GM23338 (cell line): ENCODE results near the gene ZBTB20. TPM values are rescaled to one million over a fixed set of nuclear protein-coding genes. Genes with fewer than 3 reads are reported as not detected.

Source experiments
- ATAC-seq: fragments of 200-7000 bp; cut with Tn5 transposase; 3 replicates; pipeline ENCODE4 v1.9.1; 2020
- DNase-seq: peaks from one replicate; pipeline ENCODE4 v3.0.0-alpha.2; 2015; ENCODE audit warnings: low spot score
- H2AFZ ChIP-seq: fragments of 200-600 bp; sonication (generic); 2 replicates; pipeline ENCODE4 v1.8.0; 2016; ENCODE audit warnings: antibody characterized with exemption, mild to moderate bottlenecking, moderate library complexity
- H3F3A ChIP-seq: fragments of 200-600 bp; sonication (generic); replicated peaks from 2 replicates; pipeline ENCODE4 v1.8.0; 2017; ENCODE audit warnings: antibody characterized with exemption, mixed run types, low read depth
- H3K27ac ChIP-seq: fragments of 200-600 bp; sonication (generic); 2 replicates; pipeline ENCODE4 v1.6.1; 2016; ENCODE audit warnings: low read depth
- H3K27me3 ChIP-seq: fragments of 200-600 bp; sonication (generic); 2 replicates; pipeline ENCODE4 v1.8.0; 2016; ENCODE audit warnings: mild to moderate bottlenecking, mixed run types, moderate library complexity; ENCODE audit not compliant: insufficient read depth
- H3K36me3 ChIP-seq: fragments of 200-600 bp; sonication (generic); 2 replicates; pipeline ENCODE4 v1.8.0; 2016; ENCODE audit warnings: mild to moderate bottlenecking; ENCODE audit not compliant: insufficient read depth
- H3K4me1 ChIP-seq: fragments of 200-600 bp; sonication (generic); 2 replicates; pipeline ENCODE4 v1.8.0; 2016; ENCODE audit warnings: mild to moderate bottlenecking, moderate library complexity; ENCODE audit not compliant: insufficient read depth
- H3K4me2 ChIP-seq: fragments of 200-600 bp; sonication (generic); 2 replicates; pipeline ENCODE4 v1.7.1; 2017; ENCODE audit warnings: mixed run types
- H3K4me3 ChIP-seq: fragments of 200-600 bp; sonication (generic); 2 replicates; pipeline ENCODE4 v1.6.1; 2016; ENCODE audit warnings: mixed run types
- H3K79me2 ChIP-seq: fragments of 200-600 bp; sonication (generic); replicated peaks from 2 replicates; pipeline ENCODE4 v1.8.0; 2017; ENCODE audit warnings: mild to moderate bottlenecking; ENCODE audit not compliant: insufficient read depth
- H3K9me2 ChIP-seq: fragments of 200-600 bp; sonication (generic); 2 replicates; pipeline ENCODE4 v1.8.0; 2017; ENCODE audit not compliant: insufficient read depth
- H4K20me1 ChIP-seq: fragments of 200-600 bp; sonication (generic); replicated peaks from 2 replicates; pipeline ENCODE4 v1.8.0; 2017; ENCODE audit warnings: mild to moderate bottlenecking; ENCODE audit not compliant: insufficient read depth
- H3K27ac Mint-ChIP-seq: 2 replicates; pipeline ENCODE4 v1.8.0; 2020; ENCODE audit warnings: inconsistent platforms, mild to moderate bottlenecking, moderate library complexity, mixed read lengths
- H3K27me3 Mint-ChIP-seq: 3 replicates; pipeline ENCODE4 v1.8.0; 2022; ENCODE audit warnings: low read depth, mild to moderate bottlenecking, moderate library complexity, mixed read lengths, inconsistent platforms; ENCODE audit not compliant: insufficient read depth, poor library complexity
- H3K36me3 Mint-ChIP-seq: 3 replicates; pipeline ENCODE4 v1.8.0; 2021; ENCODE audit warnings: low read depth, mild to moderate bottlenecking, inconsistent platforms, moderate library complexity, mixed read lengths
- H3K4me1 Mint-ChIP-seq: 3 replicates; pipeline ENCODE4 v1.8.0; 2020; ENCODE audit warnings: mild to moderate bottlenecking, inconsistent platforms, mixed read lengths
- H3K4me3 Mint-ChIP-seq: 3 replicates; pipeline ENCODE4 v1.8.0; 2021; ENCODE audit warnings: moderate library complexity, mild to moderate bottlenecking, inconsistent platforms, mixed read lengths
- H3K9me3 Mint-ChIP-seq: 3 replicates; pipeline ENCODE4 v1.8.0; 2020; ENCODE audit warnings: moderate library complexity, mild to moderate bottlenecking, inconsistent platforms, mixed read lengths
- CREB1 ChIP-seq: fragments of 250-450 bp; sonication (Bioruptor Pico); IDR thresholded peaks from 2 replicates; pipeline ENCODE4 v1.5.0; 2020; ENCODE audit warnings: low read depth, mild to moderate bottlenecking, moderate library complexity
- ETS1 ChIP-seq: IDR thresholded peaks from 2 replicates; pipeline ENCODE4 v1.6.1; 2016; ENCODE audit warnings: antibody characterized with exemption
- EZH2 ChIP-seq: fragments of 200-600 bp; sonication (generic); IDR thresholded peaks from one replicate; pipeline ENCODE4 v1.8.0; 2017; ENCODE audit warnings: antibody characterized with exemption, mild to moderate bottlenecking, low read depth; ENCODE audit not compliant: unreplicated experiment
- EZH2phosphoT487 ChIP-seq: fragments of 200-600 bp; sonication (generic); IDR thresholded peaks from one replicate; pipeline ENCODE4 v1.8.1; 2018; ENCODE audit warnings: antibody characterized with exemption; ENCODE audit not compliant: unreplicated experiment
- JUNB ChIP-seq: IDR thresholded peaks from one replicate; pipeline ENCODE4 v1.6.1; 2016; ENCODE audit warnings: antibody characterized with exemption; ENCODE audit not compliant: unreplicated experiment
- NANOG ChIP-seq: IDR thresholded peaks from 2 replicates; pipeline ENCODE4 v1.6.1; 2016; ENCODE audit warnings: antibody characterized with exemption, borderline replicate concordance
- POLR2AphosphoS5 ChIP-seq: IDR thresholded peaks from 2 replicates; pipeline ENCODE4 v1.6.1; 2016; ENCODE audit warnings: antibody characterized with exemption, low read depth
- REST ChIP-seq: IDR thresholded peaks from one replicate; pipeline ENCODE4 v1.6.1; 2018; ENCODE audit warnings: antibody characterized with exemption; ENCODE audit not compliant: unreplicated experiment
- STAT1 ChIP-seq: IDR thresholded peaks from one replicate; pipeline ENCODE4 v1.6.1; 2016; ENCODE audit warnings: antibody characterized with exemption; ENCODE audit not compliant: unreplicated experiment
- ZNF331 ChIP-seq: fragments of 250-450 bp; sonication (Bioruptor Pico); IDR thresholded peaks from 2 replicates; pipeline ENCODE4 v1.5.0; 2020; ENCODE audit warnings: low read depth, mild to moderate bottlenecking, moderate library complexity
- polyA plus RNA-seq: library from polyadenylated mRNA; unstranded; fragments of >200 nt; fragmentation: Nextera tagmentation; extraction: Ambion mirVana; gene quantifications from 2 replicates; pipeline ENCODE4 v1.2.1, GENCODE V29; 2016
- total RNA-seq: library from RNA; depleted of rRNA; stranded (reverse); fragments of >200 nt; shearing (Covaris generic); gene quantifications from 2 replicates; pipeline ENCODE4 v1.2.3, GENCODE V29; 2014
- TF ChIP-seq, protein P1 (sequence below): fragments of 250-450 bp; sonication (Bioruptor Pico); IDR thresholded peaks from 2 replicates; pipeline ENCODE4 v1.5.0; 2020; ENCODE audit warnings: mild to moderate bottlenecking, moderate library complexity
- TF ChIP-seq, protein P2 (sequence below), 2 experiments: fragments of 200-600 bp in 1 of 2; sonication (generic) in 1 of 2; conservative IDR thresholded peaks; 2 replicates each; pipeline versions ENCODE4 v1.5.1 to v1.6.1; 2016 to 2017; ENCODE audit warnings: antibody characterized with exemption in 2 of 2, low read depth in 2 of 2, mild to moderate bottlenecking in 2 of 2, moderate library complexity in 1 of 2

ZBTB20 gene
- total and polyA plus RNA-seq, 2 experiments from 2014 or later: 2.0 to 3.3 TPM

GRCh38 chr3:114389156-114389555 is 757.9 kb downstream of the ZBTB20 start:
- Histone ChIP-seq H3K27ac (no peak overlapping the region), H3F3A (no peaks in the 10 kb centered on the region), H3K79me2 (no peaks in the 10 kb centered on the region), H2AFZ (no peak overlapping the region), H3K36me3 (no peaks in the 10 kb centered on the region), H3K4me2 (no peak overlapping the region), H3K9me2 (no peaks in the 10 kb centered on the region), H3K4me3 (no peak overlapping the region), H3K4me1 (peaks cover 5% of the 10 kb centered on the region), H3K27me3 (no peaks in the 10 kb centered on the region), H4K20me1 (no peaks in the 10 kb centered on the region)
- H3K27ac Mint-ChIP-seq: no peak overlapping the region
- H3K4me3 Mint-ChIP-seq: no peak overlapping the region
- H3K9me3 Mint-ChIP-seq: no peaks in the 10 kb centered on the region
- ATAC-seq (no peak), DNase-seq (no peak)
- no peak for TF ChIP-seq JUNB
- no peak for TF ChIP-seq ETS1
- no peak for TF ChIP-seq REST
- no peak for TF ChIP-seq STAT1
- TF ChIP-seq, protein P1, sequence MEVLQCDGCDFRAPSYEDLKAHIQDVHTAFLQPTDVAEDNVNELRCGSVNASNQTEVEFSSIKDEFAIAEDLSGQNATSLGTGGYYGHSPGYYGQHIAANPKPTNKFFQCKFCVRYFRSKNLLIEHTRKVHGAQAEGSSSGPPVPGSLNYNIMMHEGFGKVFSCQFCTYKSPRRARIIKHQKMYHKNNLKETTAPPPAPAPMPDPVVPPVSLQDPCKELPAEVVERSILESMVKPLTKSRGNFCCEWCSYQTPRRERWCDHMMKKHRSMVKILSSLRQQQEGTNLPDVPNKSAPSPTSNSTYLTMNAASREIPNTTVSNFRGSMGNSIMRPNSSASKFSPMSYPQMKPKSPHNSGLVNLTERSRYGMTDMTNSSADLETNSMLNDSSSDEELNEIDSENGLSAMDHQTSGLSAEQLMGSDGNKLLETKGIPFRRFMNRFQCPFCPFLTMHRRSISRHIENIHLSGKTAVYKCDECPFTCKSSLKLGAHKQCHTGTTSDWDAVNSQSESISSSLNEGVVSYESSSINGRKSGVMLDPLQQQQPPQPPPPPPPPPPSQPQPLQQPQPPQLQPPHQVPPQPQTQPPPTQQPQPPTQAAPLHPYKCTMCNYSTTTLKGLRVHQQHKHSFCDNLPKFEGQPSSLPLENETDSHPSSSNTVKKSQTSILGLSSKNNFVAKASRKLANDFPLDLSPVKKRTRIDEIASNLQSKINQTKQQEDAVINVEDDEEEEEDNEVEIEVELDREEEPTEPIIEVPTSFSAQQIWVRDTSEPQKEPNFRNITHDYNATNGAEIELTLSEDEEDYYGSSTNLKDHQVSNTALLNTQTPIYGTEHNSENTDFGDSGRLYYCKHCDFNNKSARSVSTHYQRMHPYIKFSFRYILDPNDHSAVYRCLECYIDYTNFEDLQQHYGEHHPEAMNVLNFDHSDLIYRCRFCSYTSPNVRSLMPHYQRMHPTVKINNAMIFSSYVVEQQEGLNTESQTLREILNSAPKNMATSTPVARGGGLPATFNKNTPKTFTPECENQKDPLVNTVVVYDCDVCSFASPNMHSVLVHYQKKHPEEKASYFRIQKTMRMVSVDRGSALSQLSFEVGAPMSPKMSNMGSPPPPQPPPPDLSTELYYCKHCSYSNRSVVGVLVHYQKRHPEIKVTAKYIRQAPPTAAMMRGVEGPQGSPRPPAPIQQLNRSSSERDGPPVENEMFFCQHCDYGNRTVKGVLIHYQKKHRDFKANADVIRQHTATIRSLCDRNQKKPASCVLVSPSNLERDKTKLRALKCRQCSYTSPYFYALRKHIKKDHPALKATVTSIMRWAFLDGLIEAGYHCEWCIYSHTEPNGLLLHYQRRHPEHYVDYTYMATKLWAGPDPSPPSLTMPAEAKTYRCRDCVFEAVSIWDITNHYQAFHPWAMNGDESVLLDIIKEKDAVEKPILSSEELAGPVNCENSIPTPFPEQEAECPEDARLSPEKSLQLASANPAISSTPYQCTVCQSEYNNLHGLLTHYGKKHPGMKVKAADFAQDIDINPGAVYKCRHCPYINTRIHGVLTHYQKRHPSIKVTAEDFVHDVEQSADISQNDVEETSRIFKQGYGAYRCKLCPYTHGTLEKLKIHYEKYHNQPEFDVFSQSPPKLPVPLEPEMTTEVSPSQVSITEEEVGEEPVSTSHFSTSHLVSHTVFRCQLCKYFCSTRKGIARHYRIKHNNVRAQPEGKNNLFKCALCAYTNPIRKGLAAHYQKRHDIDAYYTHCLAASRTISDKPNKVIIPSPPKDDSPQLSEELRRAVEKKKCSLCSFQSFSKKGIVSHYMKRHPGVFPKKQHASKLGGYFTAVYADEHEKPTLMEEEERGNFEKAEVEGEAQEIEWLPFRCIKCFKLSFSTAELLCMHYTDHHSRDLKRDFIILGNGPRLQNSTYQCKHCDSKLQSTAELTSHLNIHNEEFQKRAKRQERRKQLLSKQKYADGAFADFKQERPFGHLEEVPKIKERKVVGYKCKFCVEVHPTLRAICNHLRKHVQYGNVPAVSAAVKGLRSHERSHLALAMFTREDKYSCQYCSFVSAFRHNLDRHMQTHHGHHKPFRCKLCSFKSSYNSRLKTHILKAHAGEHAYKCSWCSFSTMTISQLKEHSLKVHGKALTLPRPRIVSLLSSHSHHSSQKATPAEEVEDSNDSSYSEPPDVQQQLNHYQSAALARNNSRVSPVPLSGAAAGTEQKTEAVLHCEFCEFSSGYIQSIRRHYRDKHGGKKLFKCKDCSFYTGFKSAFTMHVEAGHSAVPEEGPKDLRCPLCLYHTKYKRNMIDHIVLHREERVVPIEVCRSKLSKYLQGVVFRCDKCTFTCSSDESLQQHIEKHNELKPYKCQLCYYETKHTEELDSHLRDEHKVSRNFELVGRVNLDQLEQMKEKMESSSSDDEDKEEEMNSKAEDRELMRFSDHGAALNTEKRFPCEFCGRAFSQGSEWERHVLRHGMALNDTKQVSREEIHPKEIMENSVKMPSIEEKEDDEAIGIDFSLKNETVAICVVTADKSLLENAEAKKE: no peak
- TF ChIP-seq EZH2phosphoT487: no peak
- TF ChIP-seq, protein P2, sequence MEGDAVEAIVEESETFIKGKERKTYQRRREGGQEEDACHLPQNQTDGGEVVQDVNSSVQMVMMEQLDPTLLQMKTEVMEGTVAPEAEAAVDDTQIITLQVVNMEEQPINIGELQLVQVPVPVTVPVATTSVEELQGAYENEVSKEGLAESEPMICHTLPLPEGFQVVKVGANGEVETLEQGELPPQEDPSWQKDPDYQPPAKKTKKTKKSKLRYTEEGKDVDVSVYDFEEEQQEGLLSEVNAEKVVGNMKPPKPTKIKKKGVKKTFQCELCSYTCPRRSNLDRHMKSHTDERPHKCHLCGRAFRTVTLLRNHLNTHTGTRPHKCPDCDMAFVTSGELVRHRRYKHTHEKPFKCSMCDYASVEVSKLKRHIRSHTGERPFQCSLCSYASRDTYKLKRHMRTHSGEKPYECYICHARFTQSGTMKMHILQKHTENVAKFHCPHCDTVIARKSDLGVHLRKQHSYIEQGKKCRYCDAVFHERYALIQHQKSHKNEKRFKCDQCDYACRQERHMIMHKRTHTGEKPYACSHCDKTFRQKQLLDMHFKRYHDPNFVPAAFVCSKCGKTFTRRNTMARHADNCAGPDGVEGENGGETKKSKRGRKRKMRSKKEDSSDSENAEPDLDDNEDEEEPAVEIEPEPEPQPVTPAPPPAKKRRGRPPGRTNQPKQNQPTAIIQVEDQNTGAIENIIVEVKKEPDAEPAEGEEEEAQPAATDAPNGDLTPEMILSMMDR (conservative IDR thresholded peaks at IDR 0.05; ENCODE audit: low read depth in 2 of 2): no peak
- no peak for TF ChIP-seq CREB1 (CRISPR knock-in tag)
- TF ChIP-seq POLR2AphosphoS5: no peak
- TF ChIP-seq NANOG: no peak
- no peak for TF ChIP-seq EZH2
- no peak for TF ChIP-seq ZNF331 (CRISPR knock-in tag)
- no peaks in the 10 kb centered on the region for H3K36me3 Mint-ChIP-seq
- no peaks in the 10 kb centered on the region for H3K27me3 Mint-ChIP-seq
- H3K4me1 Mint-ChIP-seq: peaks cover 2% of the 10 kb centered on the region
